ENCODE measurements around the gene PKIG. TPM values are rescaled to one million over a fixed set of nuclear protein-coding genes. Genes with fewer than 3 reads are reported as not detected.
A peak's percentile ranks its signal among the peaks of the same experiment; 100 is the strongest.

PKIG gene
- total RNA-seq, 2 donors from 2014 or later: 61.5 to 77.6 TPM

DNA sequence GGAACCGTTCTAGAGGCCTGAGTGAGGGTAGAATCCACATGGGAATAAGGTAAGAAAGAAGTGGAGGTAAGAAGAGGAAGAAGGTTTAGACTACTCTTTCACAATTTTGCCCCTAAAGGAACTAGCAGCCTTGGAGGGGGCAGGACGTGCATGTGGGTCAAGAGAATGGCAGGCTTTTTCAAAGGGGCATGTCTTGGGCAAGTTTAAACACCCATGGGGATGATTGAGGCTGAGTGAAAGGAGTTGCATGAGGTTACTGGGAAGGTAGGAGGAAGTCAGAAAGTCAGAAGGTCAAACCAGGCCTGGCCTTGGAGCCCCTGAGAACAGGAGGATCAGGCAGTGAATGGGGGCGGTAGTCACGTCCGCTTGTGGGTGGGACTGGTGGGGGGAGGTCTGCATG lies 58.9 kb downstream of the PKIG start:
- 95 to 99% methylated on average over 2 to 5 of the region's 5 CpGs for WGBS, 2 experiments (ENCODE audit: insufficient coverage in 1 of 2, insufficient read length in 1 of 2)
- peak overlapping the region; percentile 66 for H3K27ac Mint-ChIP-seq
- DNase-seq: no peak
- peaks cover 22% of the 10 kb centered on the region for H3K9me3 ChIP-seq (ENCODE audit: control insufficient read depth, low read length)
- peaks cover 13% of the 10 kb centered on the region for H3K9me3 Mint-ChIP-seq
- H3K4me3 ChIP-seq (ENCODE audit: low read length): no peak overlapping the region
- H3K27me3 Mint-ChIP-seq (ENCODE audit: insufficient read depth): no peaks in the 10 kb centered on the region
- H3K4me3 Mint-ChIP-seq: no peak overlapping the region
- peaks cover 26% of the 10 kb centered on the region for H3K4me1 Mint-ChIP-seq
- peaks cover 10% of the 10 kb centered on the region for H3K36me3 Mint-ChIP-seq (ENCODE audit: low read depth)
- H3K36me3 ChIP-seq (ENCODE audit: control insufficient read depth, insufficient read depth, low read length): peaks cover 8% of the 10 kb centered on the region
- no peak for TF ChIP-seq CTCF (conservative IDR thresholded peaks at IDR 0.05)
- H3K9ac ChIP-seq (ENCODE audit: extremely low read depth, low read length, poor library complexity, severe bottlenecking): no peak overlapping the region
- no peak overlapping the region for H3K27ac ChIP-seq (ENCODE audit: low read depth, low read length)
- no peaks in the 10 kb centered on the region for H3K27me3 ChIP-seq (ENCODE audit: control insufficient read depth, insufficient read depth, low read length, poor library complexity, severe bottlenecking)
- peaks cover 20% of the 10 kb centered on the region for H3K4me1 ChIP-seq (ENCODE audit: control insufficient read depth, insufficient read depth, low read length)

GRCh38 chr20:44642203-44643153 lies 60.1 kb downstream of the PKIG start:
- peak; percentile 90 for DNase-seq
- Mint-ChIP-seq H3K27ac (peak overlapping the region; percentile 91), H3K4me3 (peak overlapping the region; percentile 3), H3K4me1 (peaks cover 26% of the 10 kb centered on the region), H3K9me3 (peaks cover 8% of the 10 kb centered on the region), H3K27me3 (ENCODE audit: insufficient read depth) (no peaks in the 10 kb centered on the region), H3K36me3 (ENCODE audit: low read depth) (peaks cover 10% of the 10 kb centered on the region)
- Histone ChIP-seq H3K4me1 (ENCODE audit: control insufficient read depth, insufficient read depth, low read length) (peaks cover 20% of the 10 kb centered on the region), H3K27me3 (ENCODE audit: control insufficient read depth, insufficient read depth, low read length, poor library complexity, severe bottlenecking) (no peaks in the 10 kb centered on the region), H3K27ac (ENCODE audit: low read depth, low read length) (peak overlapping the region; percentile 67), H3K9ac (ENCODE audit: extremely low read depth, low read length, poor library complexity, severe bottlenecking) (peak overlapping the region; percentile 28), H3K4me3 (ENCODE audit: low read length) (peak overlapping the region; percentile 17), H3K36me3 (ENCODE audit: control insufficient read depth, insufficient read depth, low read length) (peaks cover 8% of the 10 kb centered on the region), H3K9me3 (ENCODE audit: control insufficient read depth, low read length) (peaks cover 15% of the 10 kb centered on the region)
- TF ChIP-seq CTCF (conservative IDR thresholded peaks at IDR 0.05): peak; percentile 62
- WGBS, 2 experiments (ENCODE audit: insufficient coverage in 1 of 2, insufficient read length in 1 of 2): 30 to 33% methylated on average over 10 to 17 of the region's 17 CpGs

DNA sequence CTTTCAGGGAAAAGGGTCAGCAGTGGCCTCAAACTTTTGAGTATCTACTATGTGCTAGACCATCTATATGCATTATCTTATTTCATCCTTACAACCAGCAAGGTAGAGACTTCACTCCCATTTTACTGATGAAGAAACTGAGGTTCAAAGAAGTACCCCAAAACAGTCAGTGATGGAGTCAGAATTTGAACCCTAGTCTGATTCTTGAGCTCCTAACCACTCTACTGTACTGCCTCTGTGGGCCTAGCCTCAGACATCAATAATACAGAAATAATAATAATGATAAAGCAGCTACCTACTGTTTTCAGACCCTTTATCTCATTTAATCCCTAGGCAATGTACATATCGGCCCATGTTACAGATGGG lies 60.8 kb downstream of the PKIG start:
- Histone ChIP-seq H3K27ac (ENCODE audit: low read depth, low read length) (no peak overlapping the region), H3K4me3 (ENCODE audit: low read length) (no peak overlapping the region), H3K27me3 (ENCODE audit: control insufficient read depth, insufficient read depth, low read length, poor library complexity, severe bottlenecking) (no peaks in the 10 kb centered on the region), H3K36me3 (ENCODE audit: control insufficient read depth, insufficient read depth, low read length) (peaks cover 8% of the 10 kb centered on the region), H3K4me1 (ENCODE audit: control insufficient read depth, insufficient read depth, low read length) (peaks cover 20% of the 10 kb centered on the region), H3K9ac (ENCODE audit: extremely low read depth, low read length, poor library complexity, severe bottlenecking) (no peak overlapping the region), H3K9me3 (ENCODE audit: control insufficient read depth, low read length) (peaks cover 10% of the 10 kb centered on the region)
- H3K27me3 Mint-ChIP-seq (ENCODE audit: insufficient read depth): no peaks in the 10 kb centered on the region
- H3K9me3 Mint-ChIP-seq: peaks cover 5% of the 10 kb centered on the region
- peaks cover 26% of the 10 kb centered on the region for H3K4me1 Mint-ChIP-seq
- peaks cover 10% of the 10 kb centered on the region for H3K36me3 Mint-ChIP-seq (ENCODE audit: low read depth)
- 100% methylated on average over 1 of the region's 1 CpG for WGBS, 2 experiments (ENCODE audit: insufficient coverage in 1 of 2, insufficient read length in 1 of 2)
- H3K4me3 Mint-ChIP-seq: peak overlapping the region; percentile 3
- no peak for TF ChIP-seq CTCF (conservative IDR thresholded peaks at IDR 0.05)
- peak overlapping the region; percentile 91 for H3K27ac Mint-ChIP-seq
- DNase-seq: no peak
